ENCODE measurements around the gene MICU1.
"Not testable (repeated sequence)": the region's sequence is repeated elsewhere in the genome, so short reads cannot be mapped to it uniquely, and the experiment has no call there.

Gene MICU1

GRCh38 chr10:72485701-72486100, 140.2 kb downstream of the MICU1 start:
- CTCF ChIA-PET = no interaction called here
- no peaks in the 10 kb centered on the region for H3K36me3 Mint-ChIP-seq
- H3K27ac Mint-ChIP-seq = no peak overlapping the region
- H3K27me3 Mint-ChIP-seq = no peaks in the 10 kb centered on the region
- no peak overlapping the region for H3K4me3 Mint-ChIP-seq
- H3K9me3 Mint-ChIP-seq = no peaks in the 10 kb centered on the region
- no peaks in the 10 kb centered on the region for H3K4me1 Mint-ChIP-seq
- no peak for DNase-seq

DNA sequence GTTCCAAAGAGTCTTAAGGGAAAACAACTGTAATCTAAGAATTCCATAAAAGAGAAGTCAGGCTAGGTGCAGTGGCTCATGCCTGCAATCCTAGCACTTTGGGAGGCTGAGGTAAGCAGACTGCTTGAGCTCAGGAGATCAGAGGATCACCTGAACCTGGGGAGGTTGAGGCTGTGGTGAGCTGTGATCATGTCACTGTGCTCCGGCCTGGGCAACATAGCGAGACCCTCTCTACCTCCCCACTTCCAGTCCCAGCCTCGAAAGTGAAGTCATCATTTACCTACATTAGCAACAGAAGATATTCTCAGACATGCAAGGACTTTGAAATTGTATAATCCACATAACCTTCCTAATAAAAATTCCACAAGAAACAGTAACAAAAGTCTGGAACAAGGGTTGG, 141.4 kb downstream of the MICU1 start:
- Mint-ChIP-seq H3K9me3 (no peaks in the 10 kb centered on the region), H3K27me3 (no peaks in the 10 kb centered on the region), H3K27ac (no peak overlapping the region), H3K36me3 (no peaks in the 10 kb centered on the region), H3K4me3 (no peak overlapping the region), H3K4me1 (no peaks in the 10 kb centered on the region)
- CTCF ChIA-PET = no interaction called here
- DNase-seq = no peak

DNA sequence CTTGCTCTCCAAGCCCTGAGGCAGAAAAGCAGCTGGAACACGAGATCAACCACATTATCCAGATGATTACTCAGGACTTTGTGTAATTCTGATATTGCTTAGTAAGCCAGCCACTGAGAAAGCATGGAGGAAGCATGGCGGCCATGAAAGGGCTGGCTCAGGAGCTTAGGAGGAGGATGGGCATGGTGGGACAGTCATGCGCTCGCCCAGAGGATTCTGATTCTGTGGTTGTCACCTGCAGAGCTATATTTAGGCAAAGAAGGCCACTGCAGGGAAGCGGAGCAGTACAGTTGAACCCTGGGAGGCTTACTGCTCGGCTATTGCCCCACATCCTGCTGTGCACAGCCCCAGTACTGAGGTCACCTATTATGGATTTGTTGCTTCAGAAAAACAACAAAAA, 142.4 kb downstream of the MICU1 start:
- Mint-ChIP-seq H3K27me3 (no peaks in the 10 kb centered on the region), H3K27ac (no peak overlapping the region), H3K9me3 (no peaks in the 10 kb centered on the region), H3K4me1 (no peaks in the 10 kb centered on the region), H3K4me3 (no peak overlapping the region), H3K36me3 (no peaks in the 10 kb centered on the region)
- CTCF ChIA-PET = interaction anchor here (0.7 kb wide), 1 partner anchor 355 kb away, joined by 3 read pairs; no protein-coding TSS in a partner anchor
- no peak for DNase-seq

- Mint-ChIP-seq H3K9me3 (no peaks in the 10 kb centered on the region), H3K27me3 (no peaks in the 10 kb centered on the region), H3K4me3 (no peak overlapping the region), H3K36me3 (peaks cover 2% of the 10 kb centered on the region), H3K4me1 (no peaks in the 10 kb centered on the region), H3K27ac (no peak overlapping the region)
- CTCF ChIA-PET = no interaction called here
- DNase-seq = no peak
These were observed 145.0 kb downstream of the MICU1 start for GRCh38 chr10:72480861-72481260.

DNA sequence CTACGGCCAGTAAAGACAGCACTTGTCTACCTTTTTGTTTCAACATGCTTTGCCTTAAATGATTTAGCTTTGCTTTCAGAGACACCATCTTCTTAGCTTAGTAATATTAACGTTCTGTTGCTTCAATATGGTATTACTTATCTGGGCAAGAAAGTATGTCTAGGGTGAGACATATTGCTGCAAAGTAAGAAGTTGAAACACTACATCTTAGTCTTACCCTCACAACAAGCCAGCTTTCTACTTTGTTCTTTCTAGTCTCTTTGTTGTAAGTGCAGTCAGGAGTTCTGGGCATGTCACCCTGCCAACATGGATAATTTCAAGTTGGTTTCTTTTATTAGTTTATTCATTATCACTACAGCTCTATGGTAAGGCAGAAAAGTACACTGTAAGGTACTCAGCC, 148.4 kb downstream of the MICU1 start:
- peaks cover 12% of the 10 kb centered on the region for H3K36me3 Mint-ChIP-seq
- H3K4me1 Mint-ChIP-seq = no peaks in the 10 kb centered on the region
- no peaks in the 10 kb centered on the region for H3K9me3 Mint-ChIP-seq
- DNase-seq = no peak
- H3K27ac Mint-ChIP-seq = no peak overlapping the region
- CTCF ChIA-PET = interaction anchor here (0.7 kb wide), 1 partner anchor 429 kb away, joined by 3 read pairs; no protein-coding TSS in a partner anchor
- H3K4me3 Mint-ChIP-seq = no peak overlapping the region
- H3K27me3 Mint-ChIP-seq = no peaks in the 10 kb centered on the region

DNA sequence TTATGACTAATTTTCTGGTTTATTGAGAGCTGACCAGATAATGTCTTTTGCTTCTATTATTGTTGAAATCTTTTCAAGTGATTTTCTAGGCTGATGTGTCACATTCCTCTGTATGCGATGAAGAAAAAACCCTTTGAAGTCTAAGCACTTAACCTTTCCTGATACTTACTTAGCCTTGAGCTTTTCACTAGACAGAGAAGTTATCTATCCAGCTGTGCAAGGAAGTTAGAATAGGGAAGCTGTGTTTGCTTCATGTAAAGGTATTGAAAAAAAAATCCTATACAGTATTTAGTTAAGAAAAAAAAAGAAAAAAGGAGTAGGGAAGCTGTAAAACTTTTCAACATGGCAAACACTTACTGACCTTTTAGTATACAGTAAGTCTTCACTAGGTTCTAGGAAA, 153.6 kb downstream of the MICU1 start:
- Mint-ChIP-seq H3K36me3 (peaks cover 21% of the 10 kb centered on the region), H3K4me1 (no peaks in the 10 kb centered on the region), H3K27me3 (no peaks in the 10 kb centered on the region), H3K27ac (no peak overlapping the region), H3K9me3 (no peaks in the 10 kb centered on the region), H3K4me3 (no peak overlapping the region)
- no peak for DNase-seq
- CTCF ChIA-PET = no interaction called here

DNA sequence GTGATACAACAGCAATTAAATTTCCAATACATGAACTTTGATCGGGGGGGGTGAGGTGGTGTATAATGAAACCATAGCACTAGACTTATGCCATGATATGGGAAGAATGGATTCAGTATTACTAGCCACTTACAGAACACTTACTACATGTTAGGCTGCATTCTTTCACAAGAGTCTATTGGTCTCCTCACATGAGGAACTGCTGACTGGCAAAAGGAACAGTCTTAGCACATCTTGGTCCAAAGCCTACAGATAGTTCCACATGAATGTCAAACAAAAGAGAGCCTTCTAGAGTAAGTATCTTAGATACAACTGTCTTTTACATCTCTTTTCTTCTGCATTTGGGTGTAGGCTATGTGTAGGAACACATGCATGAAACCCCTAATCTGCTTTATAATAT, 155.2 kb downstream of the MICU1 start:
- Mint-ChIP-seq H3K4me1 (no peaks in the 10 kb centered on the region), H3K36me3 (peaks cover 21% of the 10 kb centered on the region), H3K9me3 (no peaks in the 10 kb centered on the region), H3K27ac (no peak overlapping the region), H3K27me3 (no peaks in the 10 kb centered on the region), H3K4me3 (no peak overlapping the region)
- DNase-seq = no peak
- CTCF ChIA-PET = no interaction called here

- H3K27ac Mint-ChIP-seq, H3K4me3 Mint-ChIP-seq, H3K4me1 Mint-ChIP-seq, DNase-seq, CTCF ChIA-PET, H3K9me3 Mint-ChIP-seq, H3K27me3 Mint-ChIP-seq: not testable (repeated sequence)
- peaks cover 11% of the 10 kb centered on the region for H3K36me3 Mint-ChIP-seq
These were observed 158.8 kb downstream of the MICU1 start for GRCh38 chr10:72467064-72467463.

GRCh38 chr10:72466018-72466417, 159.9 kb downstream of the MICU1 start:
- Mint-ChIP-seq H3K36me3 (peaks cover 7% of the 10 kb centered on the region), H3K27ac (no peak overlapping the region), H3K27me3 (no peaks in the 10 kb centered on the region), H3K4me1 (no peaks in the 10 kb centered on the region), H3K4me3 (no peak overlapping the region), H3K9me3 (no peaks in the 10 kb centered on the region)
- CTCF ChIA-PET = no interaction called here
- DNase-seq = no peak

GRCh38 chr10:72464438-72464837, 161.4 kb downstream of the MICU1 start:
- H3K9me3 Mint-ChIP-seq = no peaks in the 10 kb centered on the region
- CTCF ChIA-PET = no interaction called here

GRCh38 chr10:72462261-72462660, 163.6 kb downstream of the MICU1 start:
- H3K4me3 Mint-ChIP-seq = no peak overlapping the region
- no peaks in the 10 kb centered on the region for H3K9me3 Mint-ChIP-seq
- H3K27ac Mint-ChIP-seq = no peak overlapping the region
- no peaks in the 10 kb centered on the region for H3K4me1 Mint-ChIP-seq
- DNase-seq = no peak
- H3K36me3 Mint-ChIP-seq = peaks cover 2% of the 10 kb centered on the region
- H3K27me3 Mint-ChIP-seq = no peaks in the 10 kb centered on the region
- CTCF ChIA-PET = no interaction called here

More at GRCh38 chr10:72464438-72464837, 161.4 kb downstream of the MICU1 start:
- H3K27ac Mint-ChIP-seq = no peak overlapping the region
- no peaks in the 10 kb centered on the region for H3K27me3 Mint-ChIP-seq
- no peaks in the 10 kb centered on the region for H3K4me1 Mint-ChIP-seq
- peaks cover 5% of the 10 kb centered on the region for H3K36me3 Mint-ChIP-seq
- no peak overlapping the region for H3K4me3 Mint-ChIP-seq
- DNase-seq = no peak

- no peak for DNase-seq
- H3K4me3 Mint-ChIP-seq = no peak overlapping the region
- no peaks in the 10 kb centered on the region for H3K9me3 Mint-ChIP-seq
- no peaks in the 10 kb centered on the region for H3K4me1 Mint-ChIP-seq
- no peaks in the 10 kb centered on the region for H3K27me3 Mint-ChIP-seq
- CTCF ChIA-PET = no interaction called here
- no peak overlapping the region for H3K27ac Mint-ChIP-seq
- peaks cover 2% of the 10 kb centered on the region for H3K36me3 Mint-ChIP-seq
These were observed 164.8 kb downstream of the MICU1 start for GRCh38 chr10:72461085-72461484.

- Mint-ChIP-seq H3K9me3 (no peaks in the 10 kb centered on the region), H3K4me3 (no peak overlapping the region), H3K27me3 (no peaks in the 10 kb centered on the region), H3K36me3 (peaks cover 2% of the 10 kb centered on the region), H3K4me1 (no peaks in the 10 kb centered on the region), H3K27ac (no peak overlapping the region)
- DNase-seq = no peak
- CTCF ChIA-PET = no interaction called here
These were observed 165.5 kb downstream of the MICU1 start for GRCh38 chr10:72460284-72460876.

DNA sequence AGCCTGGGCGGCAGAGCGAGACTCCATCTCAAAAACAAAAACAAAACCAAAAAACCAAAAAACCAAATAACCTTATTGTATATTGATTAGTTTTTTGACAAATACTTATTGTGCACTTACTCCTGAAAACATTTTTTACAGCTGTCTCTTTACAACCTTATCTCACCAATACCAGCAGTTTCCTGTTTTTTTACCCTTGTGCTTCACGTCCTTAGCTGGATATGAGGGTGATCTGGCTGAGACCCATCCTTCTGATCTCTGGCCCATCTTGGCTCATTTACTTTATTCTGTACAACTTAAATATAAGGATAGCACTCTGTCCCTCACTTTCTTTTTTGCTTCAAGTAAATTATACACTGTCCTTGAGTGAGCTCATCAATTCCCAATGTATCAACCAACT, 166.6 kb downstream of the MICU1 start:
- Mint-ChIP-seq H3K9me3 (no peaks in the 10 kb centered on the region), H3K27me3 (no peaks in the 10 kb centered on the region), H3K36me3 (peaks cover 2% of the 10 kb centered on the region), H3K4me1 (no peaks in the 10 kb centered on the region), H3K4me3 (no peak overlapping the region), H3K27ac (no peak overlapping the region)
- DNase-seq = no peak
- CTCF ChIA-PET = no interaction called here

- Mint-ChIP-seq H3K27me3 (no peaks in the 10 kb centered on the region), H3K4me3 (no peak overlapping the region), H3K27ac (no peak overlapping the region), H3K36me3 (peaks cover 2% of the 10 kb centered on the region), H3K9me3 (no peaks in the 10 kb centered on the region), H3K4me1 (no peaks in the 10 kb centered on the region)
- DNase-seq = no peak
- CTCF ChIA-PET = interaction anchor here (0.6 kb wide), 1 partner anchor 244 kb away, joined by 3 read pairs; no protein-coding TSS in a partner anchor
These were observed 169.8 kb downstream of the MICU1 start for GRCh38 chr10:72455889-72456595.

Data from activated naive CD4-positive, alpha-beta T cell treated with anti-CD3 and anti-CD28 coated beads, Interleukin-2, amount 10 ng/mL, durations not matched to agents 7 days and 5 days (primary cell).